Liver (tissue), 9 donors: ENCODE data around the gene C11orf68. TPM values are rescaled to one million over a fixed set of nuclear protein-coding genes. Genes with fewer than 3 reads are reported as not detected.

Experiments
- DNase-seq: peaks from one replicate; pipeline ENCODE4 v3.0.0-alpha.2; 2017; ENCODE audit warnings: low spot score
- H3K27ac ChIP-seq, 2 donors: one replicate each; pipeline ENCODE4 v1.7.0; 2013; ENCODE audit warnings: inconsistent platforms in 2 of 2, low read length in 2 of 2, control low read depth in 1 of 2, low read depth in 1 of 2, mild to moderate bottlenecking in 1 of 2
- H3K27me3 ChIP-seq, 4 donors: one replicate each; pipeline versions ENCODE4 v1.6.1 to v1.7.0; 2013; ENCODE audit warnings: low read length in 3 of 4, inconsistent platforms in 1 of 4, mild to moderate bottlenecking in 1 of 4, moderate library complexity in 1 of 4; ENCODE audit not compliant: control insufficient read depth in 4 of 4, insufficient read depth in 4 of 4
- H3K36me3 ChIP-seq, 4 donors: one replicate each; pipeline versions ENCODE4 v1.6.1 to v1.7.0; 2013; ENCODE audit warnings: low read length in 3 of 4, mild to moderate bottlenecking in 3 of 4, low read depth in 1 of 4, moderate library complexity in 1 of 4; ENCODE audit not compliant: control insufficient read depth in 4 of 4, insufficient read depth in 3 of 4
- H3K4me1 ChIP-seq, 4 donors: one replicate each; pipeline versions ENCODE4 v1.6.1 to v1.7.0; 2013; ENCODE audit warnings: low read length in 3 of 4, mild to moderate bottlenecking in 3 of 4, moderate library complexity in 1 of 4; ENCODE audit not compliant: control insufficient read depth in 4 of 4, insufficient read depth in 4 of 4
- H3K4me3 ChIP-seq, 3 donors: one replicate each; pipeline versions ENCODE4 v1.6.1 to v1.7.0; 2013; ENCODE audit warnings: low read length in 3 of 3, control low read depth in 1 of 3, low read depth in 1 of 3, mild to moderate bottlenecking in 1 of 3
- H3K9ac ChIP-seq, 2 donors: one replicate each; pipeline ENCODE4 v1.7.0; 2013; ENCODE audit warnings: low read length in 2 of 2, mild to moderate bottlenecking in 2 of 2, moderate library complexity in 2 of 2, control low read depth in 1 of 2, low read depth in 1 of 2
- H3K9me3 ChIP-seq, 4 donors: one replicate each; pipeline versions ENCODE4 v1.6.1 to v1.7.0; 2013; ENCODE audit warnings: low read length in 3 of 4; ENCODE audit not compliant: control insufficient read depth in 4 of 4
- ATF3 ChIP-seq: IDR thresholded peaks from 2 replicates; pipeline ENCODE4 v1.6.1; 2016; ENCODE audit warnings: antibody characterized with exemption
- CTCF ChIP-seq: fragments of 150-350 bp; IDR thresholded peaks from 2 replicates; pipeline ENCODE4 v1.5.1; 2017; ENCODE audit warnings: improper control_type of control experiment, low read depth, low read length; ENCODE audit not compliant: missing input control
- EGR1 ChIP-seq, 2 donors: IDR thresholded peaks; 2 replicates each; pipeline ENCODE4 v1.6.1; 2016 to 2018; ENCODE audit warnings: antibody characterized with exemption in 2 of 2, low read depth in 2 of 2
- FOXA1 ChIP-seq: IDR thresholded peaks from 2 replicates; pipeline ENCODE4 v1.6.1; 2016; ENCODE audit warnings: antibody characterized with exemption
- FOXA2 ChIP-seq: IDR thresholded peaks from 2 replicates; pipeline ENCODE4 v1.6.1; 2016; ENCODE audit warnings: antibody characterized with exemption
- GABPA ChIP-seq, 2 donors: IDR thresholded peaks in 1 of 2; conservative IDR thresholded peaks in 1 of 2; 2 replicates each; pipeline ENCODE4 v1.6.1; 2016; ENCODE audit warnings: antibody characterized with exemption in 2 of 2, mild to moderate bottlenecking in 1 of 2, moderate library complexity in 1 of 2
- HNF4A ChIP-seq, 2 donors: conservative IDR thresholded peaks; 2 replicates each; pipeline ENCODE4 v1.6.1; 2016; ENCODE audit warnings: antibody characterized with exemption in 2 of 2, mild to moderate bottlenecking in 2 of 2
- HNF4G ChIP-seq: IDR thresholded peaks from 2 replicates; pipeline ENCODE4 v1.6.1; 2016; ENCODE audit warnings: antibody characterized with exemption
- JUND ChIP-seq, 2 donors: IDR thresholded peaks; 2 replicates each; pipeline ENCODE4 v1.6.1; 2016; ENCODE audit warnings: antibody characterized with exemption in 2 of 2
- MAX ChIP-seq: IDR thresholded peaks from 2 replicates; pipeline ENCODE4 v1.6.1; 2016; ENCODE audit warnings: antibody characterized with exemption
- NR2F2 ChIP-seq: IDR thresholded peaks from 2 replicates; pipeline ENCODE4 v1.6.1; 2016; ENCODE audit warnings: antibody characterized with exemption
- RAD21 ChIP-seq, 2 donors: IDR thresholded peaks; 2 replicates each; pipeline ENCODE4 v1.6.1; 2016; ENCODE audit warnings: antibody characterized with exemption in 2 of 2, mild to moderate bottlenecking in 2 of 2
- RXRA ChIP-seq, 2 donors: IDR thresholded peaks; 2 replicates each; pipeline ENCODE4 v1.6.1; 2017 to 2018; ENCODE audit warnings: antibody characterized with exemption in 2 of 2, mild to moderate bottlenecking in 1 of 2
- SP1 ChIP-seq: IDR thresholded peaks from 2 replicates; pipeline ENCODE4 v1.6.1; 2018; ENCODE audit warnings: antibody characterized with exemption, mild to moderate bottlenecking
- TAF1 ChIP-seq: conservative IDR thresholded peaks from 2 replicates; pipeline ENCODE4 v1.6.1; 2016; ENCODE audit warnings: antibody characterized with exemption, mild to moderate bottlenecking
- YY1 ChIP-seq: IDR thresholded peaks from 2 replicates; pipeline ENCODE4 v1.6.1; 2016; ENCODE audit warnings: antibody characterized with exemption, mild to moderate bottlenecking
- WGBS: extraction: QIAGEN DNeasy Blood & Tissue Kit; methylation state at CpG from one replicate; pipeline ENCODE4 v1.1.7; 2013; 5-methylcytosine and 5-hydroxymethylcytosine counted together
- polyA plus RNA-seq, 2 donors: library from polyadenylated mRNA; stranded (reverse) in 1 of 2; unstranded in 1 of 2; fragments of 200-250 nt in 1 of 2; fragments of >200 nt in 1 of 2; fragmentation: Nextera tagmentation in 1 of 2; extraction: Ambion mirVana in 1 of 2; gene quantifications; one replicate each; pipeline versions ENCODE4 v1.2.1 to v1.2.3, GENCODE V29; 2013 to 2015
- total RNA-seq, 2 donors: library from RNA; depleted of rRNA; stranded (reverse); fragments of >200 nt; gene quantifications; one replicate each; pipeline ENCODE4 v1.2.3, GENCODE V29; 2014
- TF ChIP-seq, protein P1 (sequence below): IDR thresholded peaks from 2 replicates; pipeline ENCODE4 v1.6.1; 2016; ENCODE audit warnings: antibody characterized with exemption, mild to moderate bottlenecking
- TF ChIP-seq, protein P2 (sequence below): IDR thresholded peaks from 2 replicates; pipeline ENCODE4 v1.6.1; 2016; ENCODE audit warnings: antibody characterized with exemption
- donor health status: healthy.
- donor health status: healthy.
- donor health status: healthy.
- donor health status: healthy.
- donor health status: healthy.

Gene C11orf68
- total and polyA plus RNA-seq, 4 donors = 4.4 to 15.4 (median 11.2) TPM

- 75% methylated on average over 4 of the region's 4 CpGs for WGBS
- H3K4me3 ChIP-seq = no peak overlapping the region
- peaks cover 5 to 16% (median 15%) of the 10 kb centered on the region in 4 donors for H3K4me1 ChIP-seq
- TF ChIP-seq YY1 (no peak), SP1 (no peak), RXRA (IDR thresholded peaks at IDR 0.05) (no peak), FOXA1 (no peak), HNF4G (no peak), TAF1 (no peak), RAD21 (IDR thresholded peaks at IDR 0.05) (no peak), HNF4A (conservative IDR thresholded peaks at IDR 0.05) (no peak), NR2F2 (no peak), CTCF (no peak), JUND (IDR thresholded peaks at IDR 0.05) (no peak), GABPA (IDR thresholded peaks at IDR 0.05 in 1 of 2, conservative IDR thresholded peaks at IDR 0.05 in 1 of 2) (no peak), ATF3 (no peak), EGR1 (IDR thresholded peaks at IDR 0.05; ENCODE audit: low read depth in 2 of 2) (no peak), FOXA2 (no peak), MAX (no peak)
- TF ChIP-seq, protein P1, sequence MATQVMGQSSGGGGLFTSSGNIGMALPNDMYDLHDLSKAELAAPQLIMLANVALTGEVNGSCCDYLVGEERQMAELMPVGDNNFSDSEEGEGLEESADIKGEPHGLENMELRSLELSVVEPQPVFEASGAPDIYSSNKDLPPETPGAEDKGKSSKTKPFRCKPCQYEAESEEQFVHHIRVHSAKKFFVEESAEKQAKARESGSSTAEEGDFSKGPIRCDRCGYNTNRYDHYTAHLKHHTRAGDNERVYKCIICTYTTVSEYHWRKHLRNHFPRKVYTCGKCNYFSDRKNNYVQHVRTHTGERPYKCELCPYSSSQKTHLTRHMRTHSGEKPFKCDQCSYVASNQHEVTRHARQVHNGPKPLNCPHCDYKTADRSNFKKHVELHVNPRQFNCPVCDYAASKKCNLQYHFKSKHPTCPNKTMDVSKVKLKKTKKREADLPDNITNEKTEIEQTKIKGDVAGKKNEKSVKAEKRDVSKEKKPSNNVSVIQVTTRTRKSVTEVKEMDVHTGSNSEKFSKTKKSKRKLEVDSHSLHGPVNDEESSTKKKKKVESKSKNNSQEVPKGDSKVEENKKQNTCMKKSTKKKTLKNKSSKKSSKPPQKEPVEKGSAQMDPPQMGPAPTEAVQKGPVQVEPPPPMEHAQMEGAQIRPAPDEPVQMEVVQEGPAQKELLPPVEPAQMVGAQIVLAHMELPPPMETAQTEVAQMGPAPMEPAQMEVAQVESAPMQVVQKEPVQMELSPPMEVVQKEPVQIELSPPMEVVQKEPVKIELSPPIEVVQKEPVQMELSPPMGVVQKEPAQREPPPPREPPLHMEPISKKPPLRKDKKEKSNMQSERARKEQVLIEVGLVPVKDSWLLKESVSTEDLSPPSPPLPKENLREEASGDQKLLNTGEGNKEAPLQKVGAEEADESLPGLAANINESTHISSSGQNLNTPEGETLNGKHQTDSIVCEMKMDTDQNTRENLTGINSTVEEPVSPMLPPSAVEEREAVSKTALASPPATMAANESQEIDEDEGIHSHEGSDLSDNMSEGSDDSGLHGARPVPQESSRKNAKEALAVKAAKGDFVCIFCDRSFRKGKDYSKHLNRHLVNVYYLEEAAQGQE = no peak
- TF ChIP-seq, protein P2, sequence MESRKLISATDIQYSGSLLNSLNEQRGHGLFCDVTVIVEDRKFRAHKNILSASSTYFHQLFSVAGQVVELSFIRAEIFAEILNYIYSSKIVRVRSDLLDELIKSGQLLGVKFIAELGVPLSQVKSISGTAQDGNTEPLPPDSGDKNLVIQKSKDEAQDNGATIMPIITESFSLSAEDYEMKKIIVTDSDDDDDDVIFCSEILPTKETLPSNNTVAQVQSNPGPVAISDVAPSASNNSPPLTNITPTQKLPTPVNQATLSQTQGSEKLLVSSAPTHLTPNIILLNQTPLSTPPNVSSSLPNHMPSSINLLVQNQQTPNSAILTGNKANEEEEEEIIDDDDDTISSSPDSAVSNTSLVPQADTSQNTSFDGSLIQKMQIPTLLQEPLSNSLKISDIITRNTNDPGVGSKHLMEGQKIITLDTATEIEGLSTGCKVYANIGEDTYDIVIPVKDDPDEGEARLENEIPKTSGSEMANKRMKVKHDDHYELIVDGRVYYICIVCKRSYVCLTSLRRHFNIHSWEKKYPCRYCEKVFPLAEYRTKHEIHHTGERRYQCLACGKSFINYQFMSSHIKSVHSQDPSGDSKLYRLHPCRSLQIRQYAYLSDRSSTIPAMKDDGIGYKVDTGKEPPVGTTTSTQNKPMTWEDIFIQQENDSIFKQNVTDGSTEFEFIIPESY = no peak
- H3K27me3 ChIP-seq = no peaks in the 10 kb centered on the region
- no peak overlapping the region for H3K27ac ChIP-seq
- no peaks in the 10 kb centered on the region for H3K9me3 ChIP-seq
- H3K36me3 ChIP-seq = no peaks in the 10 kb centered on the region
- no peak overlapping the region for H3K9ac ChIP-seq
- no peak for DNase-seq
Observed at GRCh38 chr11:65958291-65958690, 39.4 kb upstream of the C11orf68 start.
